Measurements from ENCODE around the gene GATD1. TPM values are rescaled to one million over a fixed set of nuclear protein-coding genes. Genes with fewer than 3 reads are reported as not detected.
A peak's percentile ranks its signal among the peaks of the same experiment; 100 is the strongest.

GATD1 gene
- total RNA-seq, 1 experiment from 2014 or later = 132 TPM

DNA sequence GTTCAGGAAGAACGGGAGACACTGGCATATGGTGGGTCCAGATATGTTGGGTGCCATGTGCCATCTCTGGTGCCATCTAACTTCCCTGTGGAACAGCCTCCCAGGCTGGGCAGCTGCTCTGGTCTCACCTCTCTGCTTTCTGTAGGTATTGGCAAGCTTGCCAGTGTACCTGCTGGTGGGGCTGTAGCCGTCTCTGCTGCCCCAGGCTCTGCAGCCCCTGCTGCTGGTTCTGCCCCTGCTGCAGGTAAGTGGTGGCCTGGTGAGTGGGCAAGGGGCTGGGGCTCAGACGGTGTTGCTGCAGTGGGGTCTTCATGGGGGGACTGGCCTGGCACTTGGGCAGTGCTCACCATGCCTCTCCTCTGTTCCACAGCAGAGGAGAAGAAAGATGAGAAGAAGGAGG lies 35.1 kb upstream of the GATD1 start:
- DNase-seq (ENCODE audit: low spot score) = no peak

DNA sequence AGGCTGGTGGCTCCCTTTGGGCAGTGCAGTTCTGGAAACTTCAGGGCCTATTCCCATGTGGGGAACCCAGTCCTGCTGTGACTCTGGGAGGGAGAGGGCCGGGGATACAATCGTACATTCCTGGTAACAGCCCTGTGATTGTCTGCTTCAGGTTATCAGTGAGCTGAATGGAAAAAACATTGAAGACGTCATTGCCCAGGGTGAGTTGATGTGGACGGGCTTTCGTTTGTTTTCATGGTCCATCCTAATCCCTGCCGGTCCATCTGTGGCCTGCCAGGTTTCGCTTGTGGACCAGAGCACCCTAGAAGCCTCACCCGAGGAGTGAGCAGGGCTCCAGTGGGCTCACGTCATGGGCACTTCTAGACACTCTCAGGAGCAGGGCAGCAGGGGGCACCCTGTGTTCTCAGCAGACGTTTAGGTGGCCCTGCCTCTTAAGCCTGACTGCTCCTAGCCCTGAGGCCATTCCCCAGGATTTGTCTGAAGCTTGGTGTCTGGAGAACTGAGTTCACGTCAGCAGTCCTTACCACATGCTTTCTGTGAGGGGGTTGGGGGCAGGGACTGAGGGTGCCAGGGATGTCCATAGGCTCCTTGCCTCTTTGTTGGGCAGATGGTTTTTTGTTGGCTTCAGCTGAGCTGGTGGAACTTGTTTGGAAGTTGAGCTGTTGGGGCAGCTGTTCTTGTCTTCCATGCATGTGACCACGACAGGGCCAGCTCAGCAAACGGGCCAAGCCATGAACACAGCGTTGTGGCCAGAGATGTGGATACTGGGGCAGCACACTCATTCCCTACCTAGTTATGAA lies 34.4 kb upstream of the GATD1 start:
- no peak for DNase-seq (ENCODE audit: low spot score)

DNA sequence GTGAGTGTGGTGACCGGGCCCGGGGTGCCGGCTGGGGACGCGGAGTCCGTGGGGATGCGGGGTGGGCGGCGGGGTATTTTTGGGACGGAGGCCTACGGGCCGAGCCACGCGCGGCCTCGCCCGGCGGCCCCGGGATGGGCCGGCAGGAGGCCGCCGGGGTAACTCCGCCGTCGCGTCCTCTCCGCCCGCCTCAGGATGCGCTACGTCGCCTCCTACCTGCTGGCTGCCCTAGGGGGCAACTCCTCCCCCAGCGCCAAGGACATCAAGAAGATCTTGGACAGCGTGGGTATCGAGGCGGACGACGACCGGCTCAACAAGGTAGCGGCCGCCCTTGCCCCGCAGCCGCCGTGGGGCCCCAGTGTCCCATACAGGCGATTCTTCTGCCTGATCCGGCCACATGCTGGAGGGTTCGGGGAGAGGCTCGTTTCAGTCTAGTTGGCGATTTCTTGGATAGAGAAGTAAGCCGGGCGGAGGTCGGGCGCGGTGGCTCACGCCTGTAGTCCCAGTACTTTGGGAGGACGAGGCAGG lies 32.8 kb upstream of the GATD1 start:
- no peak for DNase-seq (ENCODE audit: low spot score)

DNA sequence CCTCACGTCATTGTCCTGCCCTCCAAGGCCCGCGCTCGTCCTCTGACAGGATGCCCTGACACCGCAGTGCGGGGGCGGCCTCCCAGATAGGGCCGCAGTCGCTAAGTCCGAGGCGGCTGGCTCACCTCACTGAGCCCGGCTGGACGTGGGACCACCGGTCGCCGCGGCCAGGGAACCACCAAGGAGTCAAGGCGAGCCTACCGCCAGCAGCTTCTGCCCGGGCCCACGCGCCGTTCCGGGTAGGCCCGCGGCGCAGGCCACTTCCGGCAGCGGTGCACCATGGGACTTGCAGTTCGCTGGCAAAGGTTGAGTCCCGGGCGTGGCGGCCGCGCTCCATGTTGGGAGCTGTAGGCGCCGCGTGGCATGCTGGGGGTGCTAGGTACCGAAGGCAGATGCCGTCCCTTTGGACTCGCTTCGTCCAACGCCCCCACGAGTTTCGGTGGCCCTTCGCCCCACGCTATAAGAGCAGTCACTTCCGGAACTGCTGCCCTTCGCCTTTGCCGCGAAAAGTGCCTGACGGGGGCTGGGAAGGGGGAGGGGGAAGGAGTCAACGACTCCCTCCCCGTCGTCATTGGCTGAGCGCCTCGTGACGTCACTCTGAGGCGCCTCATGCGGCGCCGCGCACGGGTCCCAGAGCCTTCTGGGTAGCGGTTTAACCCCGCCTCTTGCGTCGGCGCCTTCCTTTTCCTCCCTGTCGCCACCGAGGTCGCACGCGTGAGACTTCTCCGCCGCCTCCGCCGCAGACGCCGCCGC lies 32.2 kb upstream of the GATD1 start, which contains the start of gene RPLP2:
RPLP2 (plus strand) TSS at position 681 of the 753 bp plus-strand sequence. CDS start 268 bp downstream, outside the sequence.
- DNase-seq (ENCODE audit: low spot score) = peak; percentile 100

DNA sequence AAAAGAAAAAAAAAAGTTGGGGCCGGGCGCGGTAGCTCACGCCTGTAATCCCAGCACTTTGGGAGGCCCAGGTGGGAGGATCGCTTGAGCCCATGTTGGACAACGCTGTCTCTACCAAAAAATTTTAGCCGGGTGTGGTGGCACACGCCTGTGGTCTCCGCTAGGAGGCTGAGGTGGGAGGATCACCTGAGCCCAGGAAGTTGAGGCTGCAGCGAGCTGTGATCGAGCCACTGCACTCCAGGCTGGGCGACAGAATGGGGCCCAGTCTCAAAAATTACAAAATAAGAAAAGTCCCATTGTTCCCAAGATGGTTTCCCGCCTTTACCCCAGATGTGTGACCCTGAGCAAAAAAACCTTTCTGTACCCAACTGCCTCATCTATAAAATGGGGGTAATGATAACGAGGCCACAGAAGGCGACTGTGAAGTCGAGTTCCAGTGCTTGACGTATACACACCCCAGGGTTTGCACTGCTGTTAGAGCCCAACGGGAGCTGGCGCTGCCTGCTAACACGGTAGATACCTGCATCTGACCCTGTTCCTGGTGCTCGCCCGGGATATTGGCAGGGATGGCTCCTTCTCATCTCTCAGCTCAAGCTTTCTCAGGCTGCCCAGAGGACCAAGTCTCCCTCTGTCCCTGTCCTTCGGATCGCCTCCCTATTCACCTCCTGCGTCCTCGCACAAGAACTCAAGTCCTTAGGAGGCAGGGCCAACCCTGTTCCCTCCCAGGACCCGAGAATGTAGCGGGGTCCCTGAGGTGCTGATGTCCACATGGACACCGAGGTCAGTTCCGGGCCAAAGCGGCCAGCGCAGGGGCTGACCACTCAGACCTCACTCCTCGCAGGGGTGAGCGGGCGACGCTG lies 31.4 kb upstream of the GATD1 start:
- peak; percentile 83 for DNase-seq (ENCODE audit: low spot score)

DNA sequence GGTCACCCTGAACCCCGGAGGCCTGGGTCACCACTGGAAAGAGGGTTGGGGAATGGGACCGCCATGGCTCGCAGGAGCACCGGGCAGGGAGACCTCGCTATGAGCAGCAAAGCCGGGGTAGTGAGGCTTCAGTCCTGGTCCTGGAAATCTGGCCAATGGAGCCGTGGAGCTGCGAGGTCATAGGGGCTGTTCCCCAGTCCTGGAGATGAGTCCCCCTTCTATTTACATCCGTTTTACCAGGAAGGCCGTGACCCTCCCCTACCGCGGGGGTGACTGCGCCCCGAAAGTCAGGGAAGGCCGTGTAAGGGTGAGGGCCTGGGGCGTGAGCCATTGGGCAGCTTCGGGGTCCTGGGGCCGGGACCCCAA lies 27.3 kb upstream of the GATD1 start:
- no peak for DNase-seq (ENCODE audit: low spot score)

DNA sequence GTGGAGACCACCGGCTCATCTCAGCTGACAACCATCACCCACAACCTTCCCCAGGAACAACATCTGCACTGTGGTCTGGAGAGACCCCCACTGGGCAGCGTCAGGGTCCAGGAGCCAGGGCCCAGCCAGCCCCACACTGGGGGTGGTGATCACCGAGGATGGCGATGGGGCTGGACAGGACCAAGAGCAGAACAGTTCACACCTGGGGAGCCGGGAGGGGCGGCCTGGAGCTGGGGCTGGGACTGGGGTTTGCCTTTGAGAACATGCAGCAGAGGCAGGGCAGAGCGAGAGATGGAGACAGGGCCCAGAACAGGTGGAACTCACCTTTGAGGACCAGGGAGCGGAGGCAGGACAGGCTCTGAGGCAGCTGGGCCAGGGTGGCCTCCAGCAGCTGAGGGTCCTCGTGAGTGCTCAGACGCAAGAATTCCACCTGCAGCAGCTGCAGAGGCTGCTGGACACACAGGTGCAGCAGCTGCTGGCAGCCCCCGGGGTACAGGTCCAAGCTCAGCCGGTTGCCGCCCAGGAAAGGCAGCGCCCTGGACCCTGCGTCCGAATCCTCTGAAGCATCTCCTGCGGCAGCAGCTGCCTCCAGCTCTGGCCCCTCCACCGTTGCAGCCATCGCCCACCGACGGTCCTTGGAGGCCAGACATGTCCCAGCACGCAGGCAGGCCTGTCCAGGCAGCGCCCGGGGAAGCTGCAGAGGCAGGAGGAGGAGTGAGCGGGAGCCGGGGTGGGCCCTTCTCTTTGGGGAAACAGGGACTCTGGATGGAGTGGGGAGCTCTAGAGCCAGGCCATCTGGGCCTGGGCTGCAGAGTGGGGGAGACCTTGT lies 26.7 kb upstream of the GATD1 start:
- DNase-seq (ENCODE audit: low spot score) = no peak

DNA sequence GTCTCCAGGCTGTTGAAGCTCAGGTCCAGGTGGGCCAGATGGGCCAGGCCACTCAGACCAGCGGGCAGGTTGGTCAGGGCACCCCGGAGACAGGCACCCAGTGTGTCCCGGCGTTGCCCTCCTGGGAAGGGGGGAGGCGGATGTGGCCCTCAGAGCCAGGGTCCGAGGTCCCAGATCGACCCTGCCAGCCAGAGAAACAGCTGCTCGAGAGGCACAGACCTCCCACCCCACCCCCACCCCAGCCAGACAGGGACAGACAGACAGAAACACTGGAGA lies 26.1 kb upstream of the GATD1 start:
- no peak for DNase-seq (ENCODE audit: low spot score)

DNA sequence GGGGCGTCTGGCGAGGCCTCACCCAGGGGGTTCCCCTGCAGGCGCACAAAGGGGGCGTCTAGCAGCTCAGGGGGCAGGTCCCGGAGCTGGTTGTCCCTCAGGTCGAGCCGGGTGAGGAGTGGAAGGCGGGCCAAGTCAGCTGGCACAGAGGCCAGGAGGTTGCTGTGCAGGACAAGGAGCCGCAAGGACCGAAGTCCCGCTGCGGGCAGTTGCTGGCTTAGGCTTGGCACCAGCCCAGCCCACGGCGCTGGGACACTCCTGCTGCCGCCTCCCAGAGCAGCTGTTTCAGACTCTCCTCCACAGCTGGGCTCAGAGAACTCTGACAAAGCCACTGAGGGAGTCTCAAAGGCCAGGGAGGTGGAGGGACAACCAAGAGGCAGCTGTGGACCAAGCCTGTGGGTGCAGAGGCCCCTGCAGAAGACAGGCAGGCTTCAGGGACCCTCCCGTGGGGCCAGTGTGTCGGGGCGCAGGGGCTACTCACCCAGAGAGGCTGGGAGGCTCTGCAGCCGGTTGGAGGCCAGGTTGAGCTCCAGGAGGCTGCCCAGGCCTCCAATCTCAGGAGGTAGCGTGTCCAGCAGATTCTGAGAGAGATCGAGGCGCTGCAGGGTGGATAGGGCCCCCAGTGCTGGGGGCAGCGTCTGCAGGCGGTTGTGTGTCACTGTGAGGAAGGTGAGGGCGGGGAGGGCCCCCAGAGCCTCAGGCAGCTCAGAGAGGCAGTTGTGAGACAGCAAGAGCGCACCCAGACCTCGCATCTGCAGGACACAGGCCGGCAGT lies 25.6 kb upstream of the GATD1 start:
- no peak for DNase-seq (ENCODE audit: low spot score)

DNA sequence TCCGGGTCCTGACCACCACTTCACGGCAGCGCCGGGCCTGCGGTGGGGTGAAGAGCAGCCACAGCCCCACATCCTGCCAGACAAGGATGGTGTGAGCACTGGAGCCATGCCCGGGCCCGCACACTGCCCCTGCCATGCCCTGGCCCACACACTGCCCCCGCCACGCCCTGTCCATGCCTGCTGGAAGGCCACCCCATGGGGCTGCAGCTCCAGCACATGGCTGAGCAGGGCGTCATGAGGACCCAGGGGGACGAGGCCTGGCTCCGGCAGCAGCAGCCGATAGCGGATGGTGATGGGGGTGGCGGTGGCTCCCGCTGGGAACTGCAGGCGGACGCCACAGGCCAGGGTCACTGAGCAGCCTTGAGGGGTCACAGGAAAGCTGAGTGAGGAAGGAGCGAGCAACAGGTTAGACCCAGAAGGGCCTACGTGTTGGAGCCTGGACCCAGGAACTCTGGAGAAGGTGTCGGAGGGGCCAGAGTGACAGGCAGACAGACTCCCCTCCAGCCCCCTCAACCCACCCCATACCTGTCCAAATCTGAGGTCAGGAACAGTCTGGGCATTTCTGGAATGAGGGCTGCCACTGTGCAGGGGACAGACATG lies 24.8 kb upstream of the GATD1 start:
- DNase-seq (ENCODE audit: low spot score) = no peak

DNA sequence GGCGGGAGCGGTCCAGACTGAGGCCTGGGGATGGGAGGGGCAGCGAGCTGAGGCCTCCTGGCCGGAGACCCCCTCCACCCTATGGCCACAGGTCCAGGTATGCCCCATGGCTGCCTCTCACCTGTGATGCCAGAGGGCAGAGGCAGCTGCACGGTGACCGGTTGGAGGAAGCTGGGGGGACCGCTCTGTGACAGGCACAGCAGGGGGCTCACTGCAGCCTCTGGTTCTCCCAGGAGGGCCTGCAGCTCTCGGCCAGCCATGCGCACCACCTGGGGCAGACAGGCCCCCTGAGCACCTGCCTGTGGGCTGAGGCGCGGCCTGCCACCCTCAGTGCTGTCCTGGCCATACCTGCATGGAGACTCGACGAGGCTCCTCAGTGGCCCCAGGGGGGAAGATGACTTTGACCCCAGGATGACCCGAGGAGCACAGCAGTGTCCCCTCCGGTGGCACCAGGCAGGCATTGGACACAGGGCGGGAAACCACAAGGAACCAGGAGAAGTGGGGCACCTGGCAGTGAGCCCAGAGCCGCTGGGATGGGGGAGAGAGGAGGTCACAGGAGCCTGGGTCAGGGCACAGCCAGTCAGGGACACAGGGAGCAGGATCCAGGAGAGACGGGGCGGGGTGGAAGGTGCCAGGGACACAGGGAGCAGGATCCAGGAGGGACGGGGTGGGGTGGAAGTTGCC lies 24.0 kb upstream of the GATD1 start:
- no peak for DNase-seq (ENCODE audit: low spot score)

DNA sequence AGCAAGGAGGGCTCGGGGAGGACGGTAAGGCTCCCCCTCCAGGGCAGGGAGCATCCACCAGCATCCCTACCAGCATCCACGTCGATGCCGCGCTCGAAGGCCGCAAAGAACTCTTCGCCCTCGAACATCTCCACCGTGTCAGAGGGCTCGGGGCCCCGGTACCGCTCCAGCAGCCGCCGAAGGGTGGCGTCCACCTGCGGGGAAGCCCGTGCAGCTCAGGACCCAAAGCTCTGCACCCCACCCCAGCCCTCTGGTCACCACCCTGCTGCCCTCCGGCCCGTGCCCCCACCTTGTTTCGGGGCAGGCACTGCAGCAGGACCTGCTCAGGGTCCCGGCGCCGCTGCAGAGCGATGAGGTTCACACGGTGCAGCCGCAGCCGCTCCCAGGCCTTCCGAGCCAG lies 23.2 kb upstream of the GATD1 start:
- DNase-seq (ENCODE audit: low spot score) = no peak

DNA sequence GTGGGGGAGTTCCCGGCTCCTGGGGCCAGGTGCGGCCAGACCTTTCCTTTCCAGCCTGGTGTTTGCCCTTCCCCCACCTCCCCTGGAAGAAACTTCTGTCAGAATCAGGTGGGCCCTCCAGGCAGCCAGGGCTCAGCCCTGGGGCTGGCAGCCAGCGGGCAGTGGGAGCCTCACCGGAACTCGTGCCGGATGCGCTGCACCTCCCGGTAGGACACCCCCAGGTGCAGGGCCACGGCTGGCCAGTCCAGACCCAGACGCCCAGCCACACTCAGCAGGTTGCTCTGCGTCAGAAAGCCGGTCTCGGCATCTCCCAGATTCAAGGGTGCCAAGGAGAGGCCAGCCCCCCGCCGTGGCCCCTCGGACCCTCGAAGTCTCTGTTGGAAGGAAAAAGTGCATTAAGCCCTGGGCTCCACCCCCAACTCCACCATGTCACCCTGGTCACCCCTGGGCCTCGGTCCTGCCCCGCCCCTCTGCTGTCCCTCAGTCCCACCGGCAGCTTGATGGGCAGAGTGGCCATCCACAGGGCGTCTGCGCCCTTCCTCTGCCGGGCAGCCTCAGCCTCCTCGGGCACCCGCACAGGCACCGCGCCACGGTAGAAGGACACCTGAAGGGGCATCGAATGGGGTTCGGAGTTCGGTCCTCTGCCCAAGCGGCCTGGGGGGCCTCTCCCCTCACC lies 22.5 kb upstream of the GATD1 start:
- no peak for DNase-seq (ENCODE audit: low spot score)

DNA sequence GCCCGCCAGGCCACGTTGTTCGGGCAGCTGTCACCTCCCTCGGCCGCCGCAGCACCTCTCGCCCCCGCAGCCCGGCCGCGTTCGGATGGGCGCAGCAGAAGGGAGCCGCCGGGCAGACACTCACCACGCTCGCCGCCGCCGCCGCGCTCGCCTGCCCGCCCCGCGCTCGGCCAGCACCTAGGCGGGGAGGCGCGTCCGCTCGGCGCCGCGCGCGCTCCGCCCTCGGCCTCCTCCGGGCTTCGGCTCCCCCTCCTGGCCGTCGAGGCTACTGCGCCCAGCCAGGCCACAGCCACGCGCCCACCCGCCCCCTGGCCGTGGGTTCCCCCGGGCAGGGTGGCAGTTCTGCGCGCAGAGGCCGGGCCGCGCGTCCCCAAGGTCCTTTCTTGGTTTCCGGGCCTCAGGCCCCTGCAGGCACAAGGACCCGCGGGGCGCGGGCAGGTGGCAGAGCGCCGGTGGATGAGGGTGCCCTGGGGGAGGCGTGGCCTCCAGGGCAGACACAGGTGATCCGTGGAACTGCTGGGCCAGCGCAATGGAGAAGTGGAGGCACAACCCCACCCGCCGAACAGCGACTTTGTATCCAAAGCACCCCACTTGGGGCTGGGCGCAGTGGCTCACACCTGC lies 20.9 kb upstream of the GATD1 start, which contains the start of gene SLC25A22:
SLC25A22 (minus strand) TSS at position 189 of the 621 bp plus-strand sequence. CDS start 3,275 bp downstream, outside the sequence.
- DNase-seq (ENCODE audit: low spot score) = peak; percentile 87

DNA sequence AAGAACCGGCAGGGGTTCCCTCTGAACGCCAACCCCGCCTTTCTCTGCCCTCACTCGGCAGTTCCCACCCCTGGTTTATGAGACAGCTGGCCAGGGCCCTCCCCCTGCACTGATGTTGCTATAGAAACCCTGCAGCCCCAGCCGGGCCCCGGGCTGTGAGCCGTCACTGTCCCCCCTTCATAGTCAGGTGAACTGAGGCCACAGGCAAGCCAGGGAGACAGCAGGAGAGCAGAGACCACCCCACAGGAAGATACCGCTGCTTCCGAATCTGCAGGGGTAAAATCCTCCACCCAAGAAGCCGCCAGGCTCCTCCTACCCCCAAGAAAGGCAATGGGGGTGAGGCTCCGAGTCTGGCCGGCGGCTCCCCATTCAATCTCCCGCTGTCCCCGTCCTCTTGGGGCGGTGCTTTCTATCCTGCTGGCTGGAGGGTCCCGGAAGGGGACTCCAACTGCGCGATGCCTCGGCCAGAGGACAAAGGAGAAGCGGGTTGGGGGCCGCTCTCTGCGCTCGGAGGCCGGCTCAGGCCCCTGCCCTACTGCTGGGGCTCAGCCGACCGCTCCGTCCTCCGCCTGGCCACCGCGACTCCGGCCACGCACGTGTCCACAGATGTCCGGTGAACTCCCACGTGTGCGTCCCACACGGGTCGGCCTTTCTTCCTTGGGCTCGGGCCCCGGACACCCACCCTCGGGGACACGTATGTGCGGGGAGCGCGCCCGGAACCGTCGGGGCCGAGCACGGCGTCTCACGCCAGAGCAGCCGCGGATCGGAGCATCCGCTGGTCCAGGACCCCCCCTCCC lies 20.2 kb upstream of the GATD1 start:
- DNase-seq (ENCODE audit: low spot score) = peak; percentile 84

DNA sequence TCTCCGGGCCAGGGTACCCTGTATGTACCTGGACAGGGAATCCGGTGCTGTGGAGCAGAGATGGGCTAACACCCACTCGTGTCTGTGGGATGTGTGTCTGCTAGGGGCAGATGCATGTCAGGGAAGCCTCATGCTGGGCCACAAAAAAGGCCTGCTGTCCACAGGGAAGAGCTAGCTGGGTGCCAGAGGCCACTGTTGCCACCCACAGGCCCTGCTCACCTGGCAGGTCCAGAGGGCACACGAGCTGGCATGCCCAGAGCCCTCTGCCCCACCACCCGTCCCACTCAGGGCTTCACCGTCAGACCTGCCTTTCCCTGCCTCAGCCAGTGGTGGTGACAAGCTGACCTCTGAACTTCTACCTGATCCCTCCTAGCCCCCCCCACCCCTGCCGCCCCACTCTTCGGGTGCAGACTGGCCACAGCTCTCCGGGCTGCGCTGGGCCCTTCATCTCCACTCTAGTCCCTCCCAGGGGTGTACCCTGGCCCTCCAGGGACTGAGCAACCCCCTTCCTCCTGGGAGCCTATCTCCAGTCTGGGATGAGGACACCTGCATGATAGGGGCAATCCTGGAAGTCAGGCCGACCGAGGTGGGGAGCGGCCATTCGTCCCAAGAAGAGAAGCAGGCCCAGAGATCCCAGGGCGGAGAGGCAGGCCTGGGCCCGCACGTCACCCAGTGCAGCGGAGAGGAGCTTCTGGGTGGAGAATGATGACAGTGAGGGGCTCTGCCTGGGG lies 19.4 kb upstream of the GATD1 start:
- peak; percentile 59 for DNase-seq (ENCODE audit: low spot score)
